Peyer's patch (tissue), 4 donors: ENCODE measurements around the gene IGSF9.

ENCODE experiments used
- POLR2A ChIP-seq, 2 donors: fragments of 450-650 bp; IDR thresholded peaks; one replicate each; pipeline ENCODE4 v1.5.1; 2017; ENCODE audit warnings: antibody characterized with exemption in 2 of 2, mild to moderate bottlenecking in 2 of 2, moderate library complexity in 2 of 2
- TF ChIP-seq, protein P1 (sequence below), 6 experiments: fragments of 450-650 bp in 4 of 6; fragments of 200-600 bp in 2 of 6; sonication (generic) in 1 of 6; IDR thresholded peaks; one replicate each; pipeline ENCODE4 v1.5.1; 2017 to 2019; ENCODE audit warnings: antibody characterized with exemption in 6 of 6, mild to moderate bottlenecking in 3 of 6, moderate library complexity in 1 of 6

DNA sequence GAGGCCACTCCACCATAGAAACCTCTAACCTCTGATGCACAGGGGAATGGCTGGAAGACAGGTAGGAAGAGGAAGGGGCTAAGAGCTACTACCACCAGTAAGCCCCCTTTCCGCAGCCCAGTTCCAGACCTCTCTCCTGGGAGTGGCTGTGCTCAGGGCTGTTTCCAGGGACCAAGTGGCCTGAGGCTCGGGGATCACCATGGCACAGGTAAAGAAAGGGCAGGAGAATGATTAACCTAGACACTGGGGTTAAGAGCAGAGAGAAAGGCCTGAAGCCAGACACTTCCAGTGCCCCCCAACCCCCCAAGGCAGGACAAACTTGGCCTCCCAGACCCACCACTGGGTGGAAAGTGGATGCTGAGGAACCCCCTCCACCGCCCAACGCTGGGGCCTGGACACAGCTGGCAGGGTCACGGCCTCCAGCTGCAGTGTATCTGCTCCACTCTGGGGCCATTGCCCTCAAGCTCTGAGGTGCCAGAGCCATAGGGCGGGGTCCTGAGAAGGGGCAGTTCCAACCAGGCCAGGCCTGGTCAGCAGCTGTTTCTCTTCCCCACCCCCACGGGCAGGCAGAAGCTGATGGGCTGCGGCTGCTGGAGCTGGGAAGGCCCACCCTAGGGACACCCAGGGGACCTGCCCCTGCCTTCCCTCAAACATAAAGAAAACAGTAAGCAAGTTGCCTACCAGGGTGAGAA lies 22.8 kb downstream of the IGSF9 start:
- no peak for TF ChIP-seq POLR2A (IDR thresholded peaks at IDR 0.05)
- TF ChIP-seq, protein P1, sequence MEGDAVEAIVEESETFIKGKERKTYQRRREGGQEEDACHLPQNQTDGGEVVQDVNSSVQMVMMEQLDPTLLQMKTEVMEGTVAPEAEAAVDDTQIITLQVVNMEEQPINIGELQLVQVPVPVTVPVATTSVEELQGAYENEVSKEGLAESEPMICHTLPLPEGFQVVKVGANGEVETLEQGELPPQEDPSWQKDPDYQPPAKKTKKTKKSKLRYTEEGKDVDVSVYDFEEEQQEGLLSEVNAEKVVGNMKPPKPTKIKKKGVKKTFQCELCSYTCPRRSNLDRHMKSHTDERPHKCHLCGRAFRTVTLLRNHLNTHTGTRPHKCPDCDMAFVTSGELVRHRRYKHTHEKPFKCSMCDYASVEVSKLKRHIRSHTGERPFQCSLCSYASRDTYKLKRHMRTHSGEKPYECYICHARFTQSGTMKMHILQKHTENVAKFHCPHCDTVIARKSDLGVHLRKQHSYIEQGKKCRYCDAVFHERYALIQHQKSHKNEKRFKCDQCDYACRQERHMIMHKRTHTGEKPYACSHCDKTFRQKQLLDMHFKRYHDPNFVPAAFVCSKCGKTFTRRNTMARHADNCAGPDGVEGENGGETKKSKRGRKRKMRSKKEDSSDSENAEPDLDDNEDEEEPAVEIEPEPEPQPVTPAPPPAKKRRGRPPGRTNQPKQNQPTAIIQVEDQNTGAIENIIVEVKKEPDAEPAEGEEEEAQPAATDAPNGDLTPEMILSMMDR (IDR thresholded peaks at IDR 0.05), result no peak
